Thoracic aorta (tissue), 2 donors: ENCODE results near the gene FXYD1. TPM values are rescaled to one million over a fixed set of nuclear protein-coding genes. Genes with fewer than 3 reads are reported as not detected.
A peak's percentile ranks its signal among the peaks of the same experiment; 100 is the strongest.

ENCODE experiments used
- ATAC-seq: fragments of 150-250 bp; one replicate; pipeline ENCODE4 v1.8.0; 2017; ENCODE audit warnings: low read depth; ENCODE audit not compliant: insufficient number of reproducible peaks, low FRiP score
- DNase-seq: peaks from one replicate; pipeline ENCODE4 v3.0.0-alpha.2; 2020; ENCODE audit warnings: low spot score
- H3K27ac ChIP-seq, 2 donors: fragments of 200-600 bp; sonication (generic); 1 replicate in 1 of 2; 2 replicates in 1 of 2; pipeline ENCODE4 v1.5.1; 2016; ENCODE audit warnings: mild to moderate bottlenecking in 2 of 2, moderate library complexity in 2 of 2
- H3K27me3 ChIP-seq: fragments of 200-600 bp; sonication (generic); replicated peaks from 2 replicates; pipeline ENCODE4 v1.6.0; 2016; ENCODE audit warnings: mild to moderate bottlenecking; ENCODE audit not compliant: insufficient read depth
- H3K36me3 ChIP-seq: fragments of 200-600 bp; sonication (generic); one replicate; pipeline ENCODE4 v1.5.1; 2016
- H3K4me1 ChIP-seq, 2 donors: fragments of 200-600 bp; sonication (generic); 1 replicate in 1 of 2; 2 replicates in 1 of 2; pipeline versions ENCODE4 v1.5.1 to v1.6.0; 2016; ENCODE audit warnings: low read depth in 2 of 2, mild to moderate bottlenecking in 1 of 2; ENCODE audit not compliant: control insufficient read depth in 1 of 2
- H3K4me3 ChIP-seq: fragments of 200-600 bp; sonication (generic); 2 replicates; pipeline ENCODE4 v1.5.1; 2016; ENCODE audit warnings: mild to moderate bottlenecking
- H3K9me3 ChIP-seq: fragments of 200-600 bp; sonication (generic); 2 replicates; pipeline ENCODE4 v1.5.1; 2016
- total RNA-seq, 2 donors: library from RNA; depleted of rRNA; stranded (reverse); fragments of >200 nt; gene quantifications; one replicate each; pipeline versions ENCODE4 v1.1.0 to v1.2.3, GENCODE V29; 2016
- TF ChIP-seq, protein P1 (sequence below): fragments of 200-600 bp; sonication (generic); IDR thresholded peaks from one replicate; pipeline ENCODE4 v1.5.1; 2019; ENCODE audit warnings: antibody characterized with exemption

FXYD1 gene
- total RNA-seq, result 10 to 100 TPM; 50.7 to 65.8 TPM

DNA sequence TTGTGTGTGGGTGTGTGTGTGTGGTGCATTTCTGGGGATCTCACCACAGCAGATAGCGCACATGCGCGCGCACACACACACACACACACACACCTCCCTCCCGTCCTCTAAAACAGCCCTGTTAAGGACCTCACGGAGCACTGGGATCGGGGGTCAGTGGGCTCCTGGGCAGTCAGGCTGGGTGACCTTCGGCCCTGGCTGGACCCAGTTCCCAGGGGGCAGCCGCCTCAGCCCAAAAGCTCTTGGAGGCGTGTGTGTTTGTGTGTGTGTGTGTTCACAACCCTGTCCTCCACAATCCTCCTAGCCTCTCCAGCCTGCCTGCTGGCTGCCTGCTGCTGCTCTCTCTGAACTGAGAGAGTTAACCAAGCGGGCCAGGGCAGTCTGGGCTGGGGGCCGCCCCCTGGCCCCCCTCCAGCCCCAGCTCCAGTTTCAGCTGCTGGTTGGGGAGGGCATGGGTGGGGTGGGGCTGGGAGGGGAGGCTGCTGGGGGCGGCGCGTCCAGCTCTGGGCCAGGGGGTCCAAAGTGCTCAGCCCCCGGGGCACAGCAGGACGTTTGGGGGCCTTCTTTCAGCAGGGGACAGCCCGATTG, at the start of gene FXYD1:
FXYD1 (plus strand) TSS at position 520 of the 588 bp plus-strand sequence. CDS start 1,256 bp downstream, outside the sequence.
- Histone ChIP-seq H3K36me3 (no peaks in the 10 kb centered on the region), H3K27ac (peak within 1 kb of the TSS; percentile 84 to 95), H3K9me3 (no peaks in the 10 kb centered on the region), H3K4me3 (peak within 1 kb of the TSS; percentile 69), H3K27me3 (no peaks in the 10 kb centered on the region), H3K4me1 (peaks cover 19 to 52% of the 10 kb centered on the region in 2 donors)
- ATAC-seq (no peak), DNase-seq (no peak)
- TF ChIP-seq, protein P1, sequence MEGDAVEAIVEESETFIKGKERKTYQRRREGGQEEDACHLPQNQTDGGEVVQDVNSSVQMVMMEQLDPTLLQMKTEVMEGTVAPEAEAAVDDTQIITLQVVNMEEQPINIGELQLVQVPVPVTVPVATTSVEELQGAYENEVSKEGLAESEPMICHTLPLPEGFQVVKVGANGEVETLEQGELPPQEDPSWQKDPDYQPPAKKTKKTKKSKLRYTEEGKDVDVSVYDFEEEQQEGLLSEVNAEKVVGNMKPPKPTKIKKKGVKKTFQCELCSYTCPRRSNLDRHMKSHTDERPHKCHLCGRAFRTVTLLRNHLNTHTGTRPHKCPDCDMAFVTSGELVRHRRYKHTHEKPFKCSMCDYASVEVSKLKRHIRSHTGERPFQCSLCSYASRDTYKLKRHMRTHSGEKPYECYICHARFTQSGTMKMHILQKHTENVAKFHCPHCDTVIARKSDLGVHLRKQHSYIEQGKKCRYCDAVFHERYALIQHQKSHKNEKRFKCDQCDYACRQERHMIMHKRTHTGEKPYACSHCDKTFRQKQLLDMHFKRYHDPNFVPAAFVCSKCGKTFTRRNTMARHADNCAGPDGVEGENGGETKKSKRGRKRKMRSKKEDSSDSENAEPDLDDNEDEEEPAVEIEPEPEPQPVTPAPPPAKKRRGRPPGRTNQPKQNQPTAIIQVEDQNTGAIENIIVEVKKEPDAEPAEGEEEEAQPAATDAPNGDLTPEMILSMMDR, result no peak

DNA sequence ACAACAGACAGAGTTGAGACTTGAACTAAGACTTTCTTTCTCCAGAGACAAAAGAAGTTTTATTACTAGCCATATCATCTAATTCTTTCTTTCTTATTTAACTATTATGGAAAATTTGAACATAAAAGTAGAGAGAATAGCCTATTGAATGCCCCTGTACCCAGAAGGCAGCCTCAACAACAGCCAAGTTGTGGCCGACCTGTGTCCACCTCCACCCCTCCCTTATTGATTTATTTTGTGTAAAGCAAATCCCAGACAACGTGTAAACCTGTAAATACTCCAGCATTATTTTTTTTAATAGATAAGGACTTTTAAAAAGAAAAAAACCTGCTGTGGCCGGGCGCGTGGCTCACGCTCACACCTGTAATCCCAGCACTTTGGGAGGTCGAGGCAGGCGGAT, 49.1 kb upstream of the FXYD1 start:
- H3K36me3 ChIP-seq, result no peaks in the 10 kb centered on the region
- TF ChIP-seq, protein P1, result no peak
- no peak overlapping the region for H3K4me3 ChIP-seq
- H3K27me3 ChIP-seq, result no peaks in the 10 kb centered on the region
- H3K9me3 ChIP-seq, result no peaks in the 10 kb centered on the region
- H3K4me1 ChIP-seq, result peaks cover 0 to 5% of the 10 kb centered on the region in 2 donors
- DNase-seq (no peak), ATAC-seq (no peak)
- no peak overlapping the region for H3K27ac ChIP-seq

DNA sequence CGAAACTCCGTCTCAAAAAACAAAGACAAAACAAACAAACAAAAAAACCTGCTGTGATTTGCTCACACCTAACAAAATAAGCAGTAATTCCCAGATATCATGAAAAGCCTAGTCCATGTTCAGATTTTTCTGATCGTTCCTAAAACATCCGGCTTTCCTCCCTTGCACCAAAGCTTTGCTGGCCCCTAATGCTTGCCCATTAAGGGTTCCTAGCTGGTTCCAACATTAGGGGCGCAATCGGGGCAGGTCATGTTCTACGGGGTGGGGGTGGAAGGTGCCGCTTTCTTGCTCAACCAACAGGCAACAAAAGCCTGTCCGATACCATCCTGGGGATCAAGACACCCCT, 48.5 kb upstream of the FXYD1 start:
- TF ChIP-seq, protein P1, result no peak
- H3K27ac ChIP-seq, result no peak overlapping the region
- no peak for DNase-seq
- H3K27me3 ChIP-seq, result no peaks in the 10 kb centered on the region
- H3K4me1 ChIP-seq, result peaks cover 0 to 5% of the 10 kb centered on the region in 2 donors
- no peak for ATAC-seq
- no peaks in the 10 kb centered on the region for H3K9me3 ChIP-seq
- no peak overlapping the region for H3K4me3 ChIP-seq
- H3K36me3 ChIP-seq, result no peaks in the 10 kb centered on the region

DNA sequence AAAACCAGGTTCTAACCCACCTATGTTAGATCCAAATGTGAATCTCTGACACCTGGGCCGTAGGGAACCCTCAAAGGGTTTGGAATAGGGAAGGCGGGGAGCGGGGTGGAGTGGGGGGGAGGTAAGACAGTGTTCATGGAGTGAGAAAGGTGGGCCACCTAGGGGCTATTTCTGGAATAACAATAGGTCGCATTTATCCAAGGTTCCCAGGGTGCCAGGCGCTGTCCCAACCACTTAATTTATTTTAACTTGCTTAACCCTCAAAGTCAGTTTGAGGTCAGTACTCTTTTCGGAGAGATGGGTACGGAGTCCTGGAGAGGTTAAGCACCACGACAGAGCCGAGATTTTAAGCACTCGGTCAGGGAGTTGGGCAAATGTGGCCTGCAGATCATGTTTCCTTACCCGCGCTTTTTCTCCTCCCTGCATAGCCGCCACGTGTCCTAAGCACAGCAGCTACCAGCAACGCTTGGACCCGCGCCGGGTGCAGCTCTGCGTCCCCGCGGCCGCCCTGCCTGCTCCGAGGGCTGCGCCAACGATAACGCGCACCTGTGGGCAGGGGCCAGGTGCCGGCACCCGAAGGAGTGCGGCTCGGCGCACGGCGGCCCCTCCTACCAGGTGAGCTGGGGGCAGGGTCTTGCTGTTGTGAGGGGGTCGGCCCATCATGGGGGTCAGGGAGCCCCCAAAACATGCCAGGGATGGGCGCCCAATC, 48.0 kb upstream of the FXYD1 start:
- DNase-seq (no peak), ATAC-seq (no peak)
- Histone ChIP-seq H3K4me3 (no peak overlapping the region), H3K4me1 (peaks cover 0 to 5% of the 10 kb centered on the region in 2 donors), H3K9me3 (no peaks in the 10 kb centered on the region), H3K27me3 (no peaks in the 10 kb centered on the region), H3K27ac (no peak overlapping the region), H3K36me3 (no peaks in the 10 kb centered on the region)
- TF ChIP-seq, protein P1, result peak; percentile 56

DNA sequence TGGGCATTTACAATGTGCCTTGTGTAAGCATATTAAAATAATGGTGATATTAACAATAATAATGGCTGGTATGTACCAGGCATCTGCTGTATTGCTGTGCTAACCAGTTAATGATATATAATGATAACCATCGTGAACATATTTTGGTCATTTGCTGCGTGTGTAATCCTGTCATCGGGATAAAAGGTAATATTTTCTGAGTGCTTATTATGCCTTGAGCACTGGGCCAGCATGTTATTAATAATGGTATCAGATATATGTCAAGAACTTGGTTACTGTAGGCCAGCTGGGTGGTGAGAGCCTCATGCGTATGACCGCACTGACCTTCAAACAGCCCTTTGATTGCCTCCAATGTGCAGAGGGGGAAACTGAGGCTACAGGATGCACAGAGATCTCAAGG, 45.2 kb upstream of the FXYD1 start:
- Histone ChIP-seq H3K4me1 (peaks cover 0 to 5% of the 10 kb centered on the region in 2 donors), H3K27ac (no peak overlapping the region), H3K27me3 (no peaks in the 10 kb centered on the region), H3K9me3 (no peaks in the 10 kb centered on the region), H3K36me3 (no peaks in the 10 kb centered on the region), H3K4me3 (no peak overlapping the region)
- DNase-seq (no peak), ATAC-seq (no peak)
- TF ChIP-seq, protein P1, result no peak
